Measurements from ENCODE around the gene NME4.
A peak's percentile ranks its signal among the peaks of the same experiment; 100 is the strongest.

NME4 gene

GRCh38 chr16:425082-425718 is 28.2 kb downstream of the NME4 start, which contains the start of gene RAB11FIP3:
Gene RAB11FIP3 (plus strand): TSS chr16:425649. CDS start chr16:426007, 358 bp downstream.
- peak in 55 of 56 donors; percentile 21 to 94 (median 78) for DNase-seq

- no peak for DNase-seq
Observed at GRCh38 chr16:425740-426114, 28.7 kb downstream of the NME4 start.

- DNase-seq = peak in 5 of 56 donors; percentile 14 to 33 (median 17)
Observed at GRCh38 chr16:426115-426905, 29.3 kb downstream of the NME4 start.

GRCh38 chr16:426906-427249 is 29.9 kb downstream of the NME4 start:
- DNase-seq = peak in 9 of 56 donors; percentile 6 to 33 (median 21)

- DNase-seq = no peak
Observed at GRCh38 chr16:427250-427649, 30.3 kb downstream of the NME4 start.

GRCh38 chr16:430904-431303 is 33.9 kb downstream of the NME4 start:
- DNase-seq = no peak

GRCh38 chr16:440627-441026 is 43.6 kb downstream of the NME4 start:
- no peak for DNase-seq

- no peak for DNase-seq
Observed at GRCh38 chr16:441447-441846, 44.4 kb downstream of the NME4 start.

GRCh38 chr16:442976-443375 is 46.0 kb downstream of the NME4 start:
- peak in 1 of 56 donors; percentile 8 for DNase-seq

GRCh38 chr16:444027-444426 is 47.0 kb downstream of the NME4 start:
- DNase-seq = no peak

GRCh38 chr16:445566-445965 is 48.6 kb downstream of the NME4 start:
- DNase-seq = no peak

Data from amygdala (tissue), 56 donors.